ENCODE measurements around the gene CCT3. TPM values are rescaled to one million over a fixed set of nuclear protein-coding genes. Genes with fewer than 3 reads are reported as not detected.
A peak's percentile ranks its signal among the peaks of the same experiment; 100 is the strongest.
"Not testable (repeated sequence)": the region's sequence is repeated elsewhere in the genome, so short reads cannot be mapped to it uniquely, and the experiment has no call there.

The CCT3 gene
- total RNA-seq, 1 donor from 2014 or later, result 186 TPM

- Histone ChIP-seq H3K36me3 (no peaks in the 10 kb centered on the region), H3K9me3 (no peaks in the 10 kb centered on the region), H3K4me3 (no peak overlapping the region), H3K27me3 (no peaks in the 10 kb centered on the region), H3K4me1 (no peaks in the 10 kb centered on the region), H3K27ac (no peak overlapping the region)
- no peak for TF ChIP-seq CTCF (IDR thresholded peaks at IDR 0.05)
- TF ChIP-seq POLR2AphosphoS5 (IDR thresholded peaks at IDR 0.05; ENCODE audit: insufficient read depth in 1 of 2, low read depth in 1 of 2), result no peak
- TF ChIP-seq POLR2A (IDR thresholded peaks at IDR 0.05), result no peak
- intact Hi-C loops (cut with DNase I), result no loop called here
- no peak for DNase-seq (ENCODE audit: extremely low spot score in 2 of 2)
Measured at GRCh38 chr1:156344409-156344808, 6.3 kb upstream of the CCT3 start.

GRCh38 chr1:156342166-156342955 is 4.3 kb upstream of the CCT3 start:
- Histone ChIP-seq H3K4me1 (peaks cover 1% of the 10 kb centered on the region), H3K4me3 (no peak overlapping the region), H3K9me3 (no peaks in the 10 kb centered on the region), H3K27ac (no peak overlapping the region), H3K36me3 (no peaks in the 10 kb centered on the region), H3K27me3 (no peaks in the 10 kb centered on the region)
- DNase-seq (ENCODE audit: extremely low spot score in 2 of 2), result no peak
- intact Hi-C loops (cut with DNase I), result no loop called here
- no peak for TF ChIP-seq POLR2A (IDR thresholded peaks at IDR 0.05)
- no peak for TF ChIP-seq CTCF (IDR thresholded peaks at IDR 0.05)

GRCh38 chr1:156337888-156338179 is 258 bp downstream of the CCT3 start:
- Histone ChIP-seq H3K27me3 (no peaks in the 10 kb centered on the region), H3K4me1 (peaks cover 21% of the 10 kb centered on the region), H3K27ac (peak overlapping the region; percentile 92), H3K36me3 (peaks cover 0 to 31% of the 10 kb centered on the region in 2 donors), H3K4me3 (peak overlapping the region; percentile 77 to 96), H3K9me3 (no peaks in the 10 kb centered on the region)
- TF ChIP-seq POLR2A (IDR thresholded peaks at IDR 0.05), result no peak
- TF ChIP-seq CTCF (IDR thresholded peaks at IDR 0.05), result no peak
- TF ChIP-seq POLR2AphosphoS5 (IDR thresholded peaks at IDR 0.05; ENCODE audit: insufficient read depth in 1 of 2, low read depth in 1 of 2), result no peak
- DNase-seq (ENCODE audit: extremely low spot score in 2 of 2), result no peak
- intact Hi-C loops (cut with DNase I), result no loop called here

- TF ChIP-seq CTCF (IDR thresholded peaks at IDR 0.05) (no peak), POLR2AphosphoS5 (IDR thresholded peaks at IDR 0.05; ENCODE audit: insufficient read depth in 1 of 2, low read depth in 1 of 2) (no peak), POLR2A (IDR thresholded peaks at IDR 0.05) (no peak)
- H3K4me3 ChIP-seq, result peak overlapping the region; percentile 77 to 96
- intact Hi-C loops (cut with DNase I), result no loop called here
- no peaks in the 10 kb centered on the region for H3K27me3 ChIP-seq
- peak overlapping the region; percentile 92 for H3K27ac ChIP-seq
- no peak for DNase-seq (ENCODE audit: extremely low spot score in 2 of 2)
- peaks cover 0 to 37% of the 10 kb centered on the region in 2 donors for H3K36me3 ChIP-seq
- peaks cover 21% of the 10 kb centered on the region for H3K4me1 ChIP-seq
- H3K9me3 ChIP-seq, result no peaks in the 10 kb centered on the region
Measured at GRCh38 chr1:156337052-156337887, 822 bp downstream of the CCT3 start.

- Histone ChIP-seq H3K27me3 (no peaks in the 10 kb centered on the region), H3K4me3 (peak overlapping the region in 1 of 2 donors; percentile 77), H3K36me3 (peaks cover 0 to 47% of the 10 kb centered on the region in 2 donors), H3K4me1 (peaks cover 21% of the 10 kb centered on the region), H3K9me3 (no peaks in the 10 kb centered on the region), H3K27ac (no peak overlapping the region)
- no peak for DNase-seq (ENCODE audit: extremely low spot score in 2 of 2)
- intact Hi-C loops (cut with DNase I), result no loop called here
- TF ChIP-seq CTCF (IDR thresholded peaks at IDR 0.05) (no peak), POLR2A (IDR thresholded peaks at IDR 0.05) (no peak), POLR2AphosphoS5 (IDR thresholded peaks at IDR 0.05; ENCODE audit: insufficient read depth in 1 of 2, low read depth in 1 of 2) (no peak)
Measured at GRCh38 chr1:156336242-156336641, 1.9 kb downstream of the CCT3 start.

GRCh38 chr1:156323179-156323578 is 14.9 kb downstream of the CCT3 start:
- peaks cover 3 to 65% of the 10 kb centered on the region in 2 donors for H3K36me3 ChIP-seq
- H3K9me3 ChIP-seq; H3K27me3 ChIP-seq; H3K4me1 ChIP-seq; intact Hi-C loops (cut with DNase I); H3K4me3 ChIP-seq; H3K27ac ChIP-seq; DNase-seq (ENCODE audit: extremely low spot score in 2 of 2): not testable (repeated sequence)

Data from vagina (tissue), 2 donors.